A549 (cell line): ENCODE results near the gene DPEP3. TPM values are rescaled to one million over a fixed set of nuclear protein-coding genes. Genes with fewer than 3 reads are reported as not detected.

Experiments used
- ATAC-seq, 2 experiments: fragments of 200-7000 bp in 1 of 2; fragments of >200 bp in 1 of 2; cut with Nextera tagmentation in 1 of 2; cut with Tn5 transposase in 1 of 2; 3 replicates each; pipeline versions ENCODE4 v1.8.0 to v1.9.1; 2018 to 2020; ENCODE audit warnings: mild to moderate bottlenecking in 1 of 2, moderate library complexity in 1 of 2
- CTCF ChIA-PET: fragments of 300-600 bp; sonication (Branson Sonifier 250); formaldehyde crosslinking; extraction: SDS; loops from one replicate; lab custom pipeline; 2021; ENCODE audit warnings: antibody characterized with exemption, inconsistent platforms; lab: Yijun Ruan, JAX
- POLR2A ChIA-PET: fragments of 350-600 bp; formaldehyde crosslinking; extraction: SDS; loops from one replicate; lab custom pipeline; 2021; ENCODE audit warnings: antibody characterized with exemption, inconsistent platforms; lab: Yijun Ruan, JAX
- DNase-seq, 2 experiments: peaks; one replicate each; pipeline versions ENCODE4 v3.0.0 to v3.0.0-alpha.2; 2011 to 2016; ENCODE audit warnings: low read depth in 1 of 2, low spot score in 1 of 2
- FAIRE-seq: peaks from 2 replicates; lab custom pipeline; 2011; peaks lifted over from hg19 to GRCh38; lab: Jason Lieb, UNC
- H3K27ac ChIP-seq, 2 experiments: fragments of >200 bp; sonication (Bioruptor Twin); formaldehyde crosslinking; 3 replicates each; pipeline ENCODE4 v1.5.1; 2016 to 2017
- H3K4me1 ChIP-seq: fragments of >200 bp; sonication (Bioruptor Twin); formaldehyde crosslinking; 3 replicates; pipeline ENCODE4 v1.6.1; 2016
- H3K4me2 ChIP-seq: fragments of >200 bp; sonication (Bioruptor Twin); formaldehyde crosslinking; 3 replicates; pipeline ENCODE4 v1.6.1; 2016
- H3K4me3 ChIP-seq: fragments of >200 bp; sonication (Bioruptor Twin); formaldehyde crosslinking; 3 replicates; pipeline ENCODE4 v1.5.1; 2016
- H3K9me3 ChIP-seq: fragments of >200 bp; sonication (Bioruptor Twin); formaldehyde crosslinking; 3 replicates; pipeline ENCODE4 v1.6.1; 2016
- BHLHE40 ChIP-seq: IDR thresholded peaks from 2 replicates; pipeline ENCODE4 v1.6.1; 2012; ENCODE audit warnings: low read depth, low read length, inconsistent platforms
- CHD2 ChIP-seq: fragments of 150-350 bp; IDR thresholded peaks from 2 replicates; pipeline ENCODE4 v1.6.1; 2014; ENCODE audit warnings: low read length; ENCODE audit not compliant: partially characterized antibody
- CTCF ChIP-seq: fragments of >200 bp; sonication (Bioruptor Twin); formaldehyde crosslinking; IDR thresholded peaks from 3 replicates; pipeline ENCODE4 v1.5.1; 2016
- E2F6 ChIP-seq: IDR thresholded peaks from 2 replicates; pipeline ENCODE4 v1.6.1; 2012; ENCODE audit warnings: low read depth, borderline replicate concordance
- EHF ChIP-seq: fragments of 250-450 bp; sonication (Bioruptor Pico); IDR thresholded peaks from 2 replicates; pipeline ENCODE4 v1.5.0; 2020; ENCODE audit warnings: mild to moderate bottlenecking
- FOSL2 ChIP-seq, 2 experiments: fragments of 450-650 bp in 1 of 2; fragments of >200 bp in 1 of 2; sonication (Bioruptor Twin) in 1 of 2; formaldehyde crosslinking; IDR thresholded peaks; 2 replicates each; pipeline versions ENCODE4 v1.5.0 to v1.6.1; 2016 to 2020; ENCODE audit warnings: mild to moderate bottlenecking in 1 of 2, moderate library complexity in 1 of 2
- FOXS1 ChIP-seq: fragments of 250-450 bp; sonication (Bioruptor Pico); IDR thresholded peaks from 2 replicates; pipeline ENCODE4 v1.5.0; 2020; ENCODE audit warnings: mild to moderate bottlenecking, moderate library complexity
- HDAC2 ChIP-seq: fragments of 200-600 bp; sonication (generic); IDR thresholded peaks from 2 replicates; pipeline ENCODE4 v1.6.1; 2016
- HMGXB4 ChIP-seq: fragments of 250-450 bp; sonication (Bioruptor Pico); IDR thresholded peaks from 2 replicates; pipeline ENCODE4 v1.5.0; 2021; ENCODE audit warnings: mild to moderate bottlenecking, moderate library complexity, borderline replicate concordance
- HOXB5 ChIP-seq: fragments of 250-450 bp; sonication (Bioruptor Pico); IDR thresholded peaks from 2 replicates; pipeline ENCODE4 v1.5.0; 2020; ENCODE audit warnings: mild to moderate bottlenecking, moderate library complexity
- JUNB ChIP-seq: fragments of >200 bp; sonication (Bioruptor Twin); formaldehyde crosslinking; IDR thresholded peaks from 2 replicates; pipeline ENCODE4 v1.6.1; 2016
- KDM5A ChIP-seq: fragments of 200-600 bp; sonication (generic); IDR thresholded peaks from 2 replicates; pipeline ENCODE4 v1.6.1; 2016; ENCODE audit warnings: antibody characterized with exemption, mild to moderate bottlenecking
- MAFK ChIP-seq: fragments of 450-650 bp; IDR thresholded peaks from 2 replicates; pipeline ENCODE4 v1.6.1; 2014; ENCODE audit not compliant: partially characterized antibody
- MAX ChIP-seq: IDR thresholded peaks from 2 replicates; pipeline ENCODE4 v1.6.1; 2012
- MYC ChIP-seq: IDR thresholded peaks from 2 replicates; pipeline ENCODE4 v1.6.1; 2012; ENCODE audit warnings: mild to moderate bottlenecking, inconsistent platforms, low read length, improper control_type of control experiment, borderline replicate concordance
- POLR2AphosphoS2 ChIP-seq: conservative IDR thresholded peaks from 2 replicates; pipeline ENCODE4 v1.6.1; 2012; ENCODE audit warnings: low read length, improper control_type of control experiment, inconsistent platforms
- RAD21 ChIP-seq, 2 experiments: fragments of >200 bp in 1 of 2; sonication (Bioruptor Twin) in 1 of 2; formaldehyde crosslinking in 1 of 2; IDR thresholded peaks in 1 of 2; conservative IDR thresholded peaks in 1 of 2; 2 replicates in 1 of 2; 3 replicates in 1 of 2; pipeline ENCODE4 v1.6.1; 2012 to 2018; ENCODE audit warnings: inconsistent platforms in 1 of 2
- SMC3 ChIP-seq: fragments of >200 bp; sonication (Bioruptor Twin); formaldehyde crosslinking; IDR thresholded peaks from 3 replicates; pipeline ENCODE4 v1.6.1; 2018; ENCODE audit warnings: inconsistent platforms
- ZFP36 ChIP-seq: fragments of 450-650 bp; IDR thresholded peaks from 2 replicates; pipeline ENCODE4 v1.6.1; 2014; ENCODE audit warnings: borderline replicate concordance; ENCODE audit not compliant: partially characterized antibody
- WGBS: methylation state at CpG from one replicate; pipeline ENCODE4 v1.1.6; 2017; ENCODE audit errors: missing lambda C conversion rate; 5-methylcytosine and 5-hydroxymethylcytosine counted together
- polyA plus RNA-seq, 4 experiments: library from polyadenylated mRNA; depleted of rRNA in 3 of 4; stranded (reverse); fragments of >200 nt; fragmentation: RNase III in 1 of 4; extraction: RNeasy Plus Mini Kit Qiagen cat#74134 plus additional on column Dnase treatment in 1 of 4; gene quantifications; 2 replicates in 3 of 4; 3 replicates in 1 of 4; pipeline ENCODE4 v1.2.3, GENCODE V29; 2011 to 2017

DPEP3 gene
- polyA plus RNA-seq, 2 of the 4 experiments (the other 2 are of a cell fraction), result not detected

- Histone ChIP-seq H3K4me1 (peaks cover 5% of the 10 kb centered on the region; the same call in 1 of the 3 replicates), H3K9me3 (no peaks in the 10 kb centered on the region), H3K4me3 (peak overlapping the region; percentile 20; the same call in 1 of the 3 replicates), H3K4me2 (peak overlapping the region; percentile 70), H3K27ac (peak overlapping the region; percentile 66 to 82)
- CTCF ChIA-PET, result interaction anchor here (0.5 to 3.7 kb wide), 25 partner anchors 9 to 435 kb away, joined by 3 to 21 read pairs (median 4); no protein-coding TSS in a partner anchor
- POLR2A ChIA-PET, result no interaction called here
- DNase-seq (peak; percentile 76 to 80), ATAC-seq (peak; percentile 92 to 98), FAIRE-seq (no peak)
- no peak for TF ChIP-seq KDM5A
- TF ChIP-seq POLR2AphosphoS2, result no peak
- TF ChIP-seq MAX, result peak; percentile 67
- peak; percentile 47 to 73; a peak in 4 of 5 replicates for TF ChIP-seq RAD21 (conservative IDR thresholded peaks at IDR 0.05 in 1 of 2, IDR thresholded peaks at IDR 0.05 in 1 of 2)
- peak; percentile 98 for TF ChIP-seq CTCF
- no peak for TF ChIP-seq HMGXB4 (CRISPR knock-in tag)
- 0 out of 2 replicates have a peak, but pooled peaks have one; percentile 51 for TF ChIP-seq E2F6
- TF ChIP-seq FOSL2 (IDR thresholded peaks at IDR 0.05), result no peak
- TF ChIP-seq FOSL2 (CRISPR knock-in tag; IDR thresholded peaks at IDR 0.05), result 0 out of 2 replicates have a peak, but pooled peaks have one; percentile 17
- TF ChIP-seq CHD2, result no peak
- TF ChIP-seq JUNB, result no peak
- TF ChIP-seq MYC, result peak; percentile 57; the same call in 1 of the 2 replicates
- peak; percentile 90 for TF ChIP-seq SMC3
- WGBS, result 29% methylated on average over 21 of the region's 39 CpGs
These were observed 13.1 kb upstream of the DPEP3 start for GRCh38 chr16:67993207-67994039.

- Histone ChIP-seq H3K4me3 (no peak overlapping the region), H3K4me2 (peak overlapping the region; percentile 70)
- FAIRE-seq, result no peak
- TF ChIP-seq POLR2AphosphoS2 (no peak), MAFK (no peak), EHF (CRISPR knock-in tag) (no peak), HDAC2 (no peak), FOXS1 (CRISPR knock-in tag) (no peak), HOXB5 (CRISPR knock-in tag) (no peak), BHLHE40 (no peak), KDM5A (no peak), ZFP36 (no peak)
- TF ChIP-seq, all 56 proteins: peak for 0
- H3K9me3 ChIP-seq, result no peaks in the 10 kb centered on the region
- peak; percentile 35; a peak in 5 of 6 replicates for ATAC-seq
- POLR2A ChIA-PET, result no interaction called here
- no peak for DNase-seq
- peak overlapping the region in 1 of 2 experiments; percentile 45; a peak in 1 of 6 replicates for H3K27ac ChIP-seq
- CTCF ChIA-PET, result interaction anchor here (0.6 to 5.5 kb wide), 12 partner anchors 10 to 363 kb away, joined by 3 to 21 read pairs (median 6); partner anchors contain the start of genes DDX28 and DUS2
- H3K4me1 ChIP-seq, result peaks cover 5% of the 10 kb centered on the region; the same call in 1 of the 3 replicates
- 72% methylated on average over 20 of the region's 20 CpGs for WGBS
These were observed 12.4 kb upstream of the DPEP3 start for GRCh38 chr16:67992661-67993206.
